HEK293 (cell line): Measurements from ENCODE around the gene KIF14.

Source experiments
- CTCF ChIA-PET: fragments of 350-600 bp; formaldehyde crosslinking; extraction: SDS; loops from one replicate; lab custom pipeline; 2021; ENCODE audit warnings: antibody characterized with exemption; lab: Yijun Ruan, JAX
- POLR2A ChIA-PET: fragments of 300-600 bp; formaldehyde crosslinking; extraction: SDS; loops from one replicate; lab custom pipeline; 2020; ENCODE audit warnings: antibody characterized with exemption, inconsistent platforms; lab: Yijun Ruan, JAX
- H3K27ac ChIP-seq: fragments of 200-500 bp; sonication (Bioruptor generic); 2 replicates; pipeline ENCODE4 v1.5.1; 2014; ENCODE audit warnings: low read depth, low read length, control low read depth, inconsistent platforms; ENCODE audit errors: extremely low read depth
- H3K36me3 ChIP-seq, 2 experiments: fragments of 200-500 bp in 1 of 2; sonication (Bioruptor generic) in 1 of 2; 1 replicate in 1 of 2; 2 replicates in 1 of 2; pipeline ENCODE4 v1.5.1; 2014 to 2017; ENCODE audit warnings: inconsistent platforms in 2 of 2, low read length in 2 of 2; ENCODE audit not compliant: control insufficient read depth in 2 of 2, insufficient read depth in 1 of 2
- H3K4me1 ChIP-seq: fragments of 200-500 bp; sonication (Bioruptor generic); 2 replicates; pipeline ENCODE4 v1.5.1; 2014; ENCODE audit warnings: mild to moderate bottlenecking, low read length, inconsistent platforms; ENCODE audit not compliant: control insufficient read depth, insufficient read depth
- H3K4me3 ChIP-seq: 2 replicates; pipeline ENCODE4 v1.5.1; 2011; ENCODE audit warnings: low read depth, mild to moderate bottlenecking, control low read depth, low read length, moderate library complexity
- H3K9me3 ChIP-seq: fragments of 200-500 bp; sonication (Bioruptor generic); 2 replicates; pipeline ENCODE4 v1.5.1; 2014; ENCODE audit warnings: low read depth, low read length, inconsistent platforms; ENCODE audit not compliant: control insufficient read depth, insufficient read depth
- EGR2 ChIP-seq: fragments of 450-650 bp; formaldehyde crosslinking; IDR thresholded peaks from 2 replicates; pipeline ENCODE4 v1.5.1; 2016; ENCODE audit warnings: low read depth, missing biosample characterization, missing genetic modification characterization
- GLI2 ChIP-seq: fragments of 450-650 bp; formaldehyde crosslinking; IDR thresholded peaks from 2 replicates; pipeline ENCODE4; 2017; ENCODE audit warnings: missing biosample characterization, missing genetic modification characterization, low read depth, borderline replicate concordance
- RBAK ChIP-seq: fragments of 450-650 bp; formaldehyde crosslinking; IDR thresholded peaks from 2 replicates; pipeline ENCODE4 v1.5.1; 2016; ENCODE audit warnings: missing biosample characterization, missing genetic modification characterization
- SP3 ChIP-seq: fragments of 450-650 bp; formaldehyde crosslinking; IDR thresholded peaks from 2 replicates; pipeline ENCODE4 v1.5.1; 2016; ENCODE audit warnings: missing biosample characterization, missing genetic modification characterization
- WT1 ChIP-seq: fragments of 450-650 bp; formaldehyde crosslinking; IDR thresholded peaks from 2 replicates; pipeline ENCODE4 v1.5.1; 2016; ENCODE audit warnings: missing biosample characterization, missing genetic modification characterization
- ZBTB49 ChIP-seq: fragments of 450-650 bp; formaldehyde crosslinking; IDR thresholded peaks from 2 replicates; pipeline ENCODE4 v1.5.1; 2016; ENCODE audit warnings: missing biosample characterization, missing genetic modification characterization, low read depth
- ZNF146 ChIP-seq: fragments of 450-650 bp; formaldehyde crosslinking; IDR thresholded peaks from 2 replicates; pipeline ENCODE4 v1.5.1; 2016; ENCODE audit warnings: missing biosample characterization, missing genetic modification characterization
- ZNF148 ChIP-seq: fragments of 450-650 bp; formaldehyde crosslinking; IDR thresholded peaks from 2 replicates; pipeline ENCODE4 v1.5.0; 2017; ENCODE audit warnings: missing biosample characterization, missing genetic modification characterization, borderline replicate concordance
- ZNF155 ChIP-seq: fragments of 450-650 bp; formaldehyde crosslinking; IDR thresholded peaks from 2 replicates; pipeline ENCODE4 v1.5.1; 2016; ENCODE audit warnings: missing biosample characterization, missing genetic modification characterization
- ZNF274 ChIP-seq, 2 experiments: fragments of 200-500 bp in 1 of 2; fragments of 450-650 bp in 1 of 2; sonication (Bioruptor generic) in 1 of 2; formaldehyde crosslinking in 1 of 2; IDR thresholded peaks; 2 replicates each; pipeline versions ENCODE4 v1.5.1 to v1.6.1; 2014 to 2016; ENCODE audit warnings: borderline replicate concordance in 1 of 2, inconsistent platforms in 1 of 2, low read length in 1 of 2, missing biosample characterization in 1 of 2, missing genetic modification characterization in 1 of 2
- ZNF354C ChIP-seq: fragments of 450-650 bp; formaldehyde crosslinking; IDR thresholded peaks from 2 replicates; pipeline ENCODE4 v1.5.1; 2016; ENCODE audit warnings: missing biosample characterization, missing genetic modification characterization, low read depth, borderline replicate concordance
- ZNF398 ChIP-seq: fragments of 450-650 bp; formaldehyde crosslinking; IDR thresholded peaks from 2 replicates; pipeline ENCODE4 v1.5.1; 2017; ENCODE audit warnings: missing biosample characterization, missing genetic modification characterization
- ZNF501 ChIP-seq: fragments of 450-650 bp; formaldehyde crosslinking; IDR thresholded peaks from 2 replicates; pipeline ENCODE4 v1.5.1; 2016; ENCODE audit warnings: missing biosample characterization, missing genetic modification characterization
- ZNF530 ChIP-seq: fragments of 450-650 bp; formaldehyde crosslinking; IDR thresholded peaks from 2 replicates; pipeline ENCODE4 v1.5.1; 2016; ENCODE audit warnings: low read depth, missing biosample characterization, missing genetic modification characterization
- ZNF610 ChIP-seq: fragments of 450-650 bp; formaldehyde crosslinking; IDR thresholded peaks from 2 replicates; pipeline ENCODE4 v1.5.1; 2016; ENCODE audit warnings: missing biosample characterization, missing genetic modification characterization, borderline replicate concordance
- ZNF623 ChIP-seq: fragments of 450-650 bp; formaldehyde crosslinking; IDR thresholded peaks from 2 replicates; pipeline ENCODE4 v1.5.1; 2016; ENCODE audit warnings: missing biosample characterization, missing genetic modification characterization
- ZNF658 ChIP-seq: fragments of 450-650 bp; formaldehyde crosslinking; IDR thresholded peaks from 2 replicates; pipeline ENCODE4; 2016; ENCODE audit warnings: missing biosample characterization, missing genetic modification characterization
- ZNF768 ChIP-seq: fragments of 450-650 bp; formaldehyde crosslinking; IDR thresholded peaks from 2 replicates; pipeline ENCODE4 v1.5.1; 2018; ENCODE audit warnings: missing biosample characterization, mild to moderate bottlenecking, missing genetic modification characterization
- ZXDB ChIP-seq: fragments of 450-650 bp; formaldehyde crosslinking; IDR thresholded peaks from 2 replicates; pipeline ENCODE4 v1.5.1; 2016; ENCODE audit warnings: missing biosample characterization, missing genetic modification characterization

KIF14 gene

GRCh38 chr1:200629876-200630514 is 9.4 kb upstream of the KIF14 start:
- no peaks in the 10 kb centered on the region for H3K4me1 ChIP-seq
- ChIA-PET POLR2A (no interaction called here), CTCF (interaction anchor here (0.6 to 1.6 kb wide), 3 partner anchors 8 to 1512 kb away, joined by 3 to 9 read pairs (median 3); partner anchors contain the start of gene KIF14)
- no peaks in the 10 kb centered on the region for H3K9me3 ChIP-seq
- no peak overlapping the region for H3K27ac ChIP-seq
- no peaks in the 10 kb centered on the region for H3K36me3 ChIP-seq
- no peak overlapping the region for H3K4me3 ChIP-seq
- no peak for TF ChIP-seq SP3 (tag by site-specific recombination)
- TF ChIP-seq ZNF658 (tag by site-specific recombination) = no peak
- TF ChIP-seq ZBTB49 = no peak
- TF ChIP-seq ZNF530 = no peak
- TF ChIP-seq ZNF354C = no peak
- TF ChIP-seq WT1 (tag by site-specific recombination) = no peak
- no peak for TF ChIP-seq ZNF501 (tag by site-specific recombination)
- TF ChIP-seq ZXDB (tag by site-specific recombination) = no peak
- no peak for TF ChIP-seq ZNF146 (tag by site-specific recombination)
- no peak for TF ChIP-seq ZNF274 (IDR thresholded peaks at IDR 0.05; ENCODE audit: low read length)
- TF ChIP-seq ZNF274 (tag by site-specific recombination; IDR thresholded peaks at IDR 0.05; ENCODE audit: borderline replicate concordance) = no peak
- no peak for TF ChIP-seq GLI2 (tag by site-specific recombination)
- TF ChIP-seq ZNF610 (tag by site-specific recombination) = no peak
- TF ChIP-seq ZNF398 (tag by site-specific recombination) = no peak
- TF ChIP-seq ZNF623 (tag by site-specific recombination) = no peak
- no peak for TF ChIP-seq EGR2 (tag by site-specific recombination)
- no peak for TF ChIP-seq ZNF148 (tag by site-specific recombination)
- TF ChIP-seq RBAK (tag by site-specific recombination) = no peak
- TF ChIP-seq ZNF155 (tag by site-specific recombination) = no peak
- TF ChIP-seq ZNF768 (tag by site-specific recombination) = no peak
